HG02870 (cell line): ENCODE data around the gene PLCB2.

Source experiments
- ATAC-seq: cut with Tn5 transposase; IDR thresholded peaks from one replicate; pipeline ENCODE4 v1.9.1; 2021; ENCODE audit warnings: mild to moderate bottlenecking, moderate library complexity; ENCODE audit not compliant: unreplicated experiment

Gene PLCB2

GRCh38 chr15:40287968-40288367, 19.8 kb downstream of the PLCB2 start:
- ATAC-seq: no peak

- no peak for ATAC-seq
These were observed 20.2 kb downstream of the PLCB2 start for GRCh38 chr15:40287505-40287904.

- ATAC-seq: no peak
These were observed 20.9 kb downstream of the PLCB2 start for GRCh38 chr15:40286794-40287193.

- no peak for ATAC-seq
These were observed 21.6 kb downstream of the PLCB2 start for GRCh38 chr15:40286061-40286532.

- no peak for ATAC-seq
These were observed 22.2 kb downstream of the PLCB2 start for GRCh38 chr15:40285554-40286011.

- ATAC-seq: no peak
These were observed 22.6 kb downstream of the PLCB2 start for GRCh38 chr15:40285151-40285550.

GRCh38 chr15:40283615-40284300, 24.0 kb downstream of the PLCB2 start:
- ATAC-seq: no peak

GRCh38 chr15:40282869-40283614, 24.7 kb downstream of the PLCB2 start, which contains the start of gene ANKRD63:
Gene ANKRD63, minus strand, starts transcription at chr15:40283064. Its CDS starts 478 bp downstream, at chr15:40282586.
- no peak for ATAC-seq

- ATAC-seq: no peak
These were observed 25.4 kb downstream of the PLCB2 start for GRCh38 chr15:40282147-40282868.

- ATAC-seq: no peak
These were observed 26.0 kb downstream of the PLCB2 start for GRCh38 chr15:40281801-40282146.

- ATAC-seq: no peak
These were observed 26.5 kb downstream of the PLCB2 start for GRCh38 chr15:40281057-40281800.

GRCh38 chr15:40280260-40281056, 27.3 kb downstream of the PLCB2 start:
- no peak for ATAC-seq

GRCh38 chr15:40279437-40280141, 28.1 kb downstream of the PLCB2 start:
- ATAC-seq: no peak

- no peak for ATAC-seq
These were observed 29.7 kb downstream of the PLCB2 start for GRCh38 chr15:40278026-40278425.

- ATAC-seq: no peak
These were observed 30.3 kb downstream of the PLCB2 start for GRCh38 chr15:40277471-40277870.

- ATAC-seq: no peak
These were observed 30.8 kb downstream of the PLCB2 start for GRCh38 chr15:40276927-40277326.

GRCh38 chr15:40275954-40276353, 31.8 kb downstream of the PLCB2 start:
- ATAC-seq: no peak

GRCh38 chr15:40275523-40275922, 32.2 kb downstream of the PLCB2 start:
- ATAC-seq: no peak
